IPS-18a (cell line): ENCODE results near the gene KLHL41.
A peak's percentile ranks its signal among the peaks of the same experiment; 100 is the strongest.

Source experiments
- H3K27ac ChIP-seq: one replicate; pipeline ENCODE4 v1.5.1; 2013; ENCODE audit warnings: low read length
- H3K27me3 ChIP-seq: one replicate; pipeline ENCODE4 v1.6.1; 2013; ENCODE audit warnings: mild to moderate bottlenecking, low read length; ENCODE audit not compliant: control insufficient read depth, insufficient read depth
- H3K36me3 ChIP-seq: one replicate; pipeline ENCODE4 v1.6.1; 2013; ENCODE audit warnings: low read depth, low read length; ENCODE audit not compliant: control insufficient read depth
- H3K4me1 ChIP-seq: one replicate; pipeline ENCODE4 v1.6.1; 2013; ENCODE audit warnings: low read depth, low read length; ENCODE audit not compliant: control insufficient read depth
- H3K4me3 ChIP-seq: one replicate; pipeline ENCODE4 v1.5.1; 2013; ENCODE audit warnings: low read length
- H3K9ac ChIP-seq: one replicate; pipeline ENCODE4 v1.6.1; 2013; ENCODE audit warnings: mild to moderate bottlenecking, low read length, moderate library complexity
- H3K9me3 ChIP-seq: one replicate; pipeline ENCODE4 v1.6.1; 2013; ENCODE audit warnings: low read depth, low read length; ENCODE audit not compliant: control insufficient read depth

The KLHL41 gene

DNA sequence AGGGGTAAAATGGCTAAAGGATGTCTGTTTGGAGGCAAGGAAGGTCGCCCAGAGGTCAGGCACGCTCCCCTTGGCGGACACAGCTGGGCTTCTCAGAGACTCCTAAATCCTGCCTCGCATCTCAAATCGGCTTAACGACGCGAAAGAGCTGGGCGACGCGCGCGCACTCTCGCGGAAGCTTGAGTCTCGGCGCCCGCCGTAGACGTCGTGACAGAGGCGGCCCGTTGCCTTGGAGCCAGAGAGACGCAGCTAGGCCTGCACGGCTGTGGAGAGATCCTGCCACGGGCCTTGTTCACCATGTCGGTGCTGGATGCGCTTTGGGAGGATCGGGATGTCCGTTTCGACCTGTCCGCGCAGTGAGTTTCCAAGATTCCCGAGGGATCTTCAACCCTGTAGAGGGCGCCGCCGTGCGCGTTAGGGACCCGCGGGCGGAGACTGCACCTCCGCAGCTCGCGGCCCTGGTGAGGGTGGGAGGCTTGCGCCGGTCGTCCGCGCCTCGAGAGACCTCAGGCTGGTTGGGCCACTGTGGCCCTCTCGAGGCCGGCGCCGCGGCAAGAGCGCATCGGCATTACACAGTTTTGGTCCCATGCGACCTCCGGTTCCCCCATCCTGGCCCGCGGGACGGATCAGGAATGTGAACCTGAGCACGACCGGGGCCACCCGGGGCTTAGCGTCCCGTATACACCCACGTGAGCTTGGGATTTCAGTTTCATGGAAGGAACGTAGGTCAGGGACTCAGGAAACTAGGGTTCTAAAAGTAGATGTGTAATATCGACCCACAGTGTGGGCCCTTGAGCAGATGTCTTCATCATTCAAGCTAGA, 30.0 kb upstream of the KLHL41 start, which contains the start of gene BBS5:
BBS5 (plus strand) TSS at position 238 of the 822 bp plus-strand sequence; CDS start at position 298, 60 bp downstream.
- Histone ChIP-seq H3K4me3 (peak within 1 kb of the TSS; percentile 64), H3K36me3 (no peaks in the 10 kb centered on the region), H3K9me3 (no peaks in the 10 kb centered on the region), H3K27me3 (peaks cover 40% of the 10 kb centered on the region), H3K27ac (no peak within 1 kb of the TSS), H3K4me1 (no peaks in the 10 kb centered on the region), H3K9ac (no peak within 1 kb of the TSS)

- no peak overlapping the region for H3K27ac ChIP-seq
- H3K9ac ChIP-seq: no peak overlapping the region
- H3K9me3 ChIP-seq: no peaks in the 10 kb centered on the region
- no peaks in the 10 kb centered on the region for H3K4me1 ChIP-seq
- H3K36me3 ChIP-seq: no peaks in the 10 kb centered on the region
- H3K4me3 ChIP-seq: peak overlapping the region; percentile 64
- H3K27me3 ChIP-seq: peaks cover 40% of the 10 kb centered on the region
These were observed 29.4 kb upstream of the KLHL41 start for GRCh38 chr2:169480079-169480465.

GRCh38 chr2:169485650-169486138, 23.8 kb upstream of the KLHL41 start:
- no peak overlapping the region for H3K4me3 ChIP-seq
- H3K9ac ChIP-seq: no peak overlapping the region
- H3K9me3 ChIP-seq: no peaks in the 10 kb centered on the region
- no peak overlapping the region for H3K27ac ChIP-seq
- H3K36me3 ChIP-seq: no peaks in the 10 kb centered on the region
- H3K4me1 ChIP-seq: no peaks in the 10 kb centered on the region
- H3K27me3 ChIP-seq: peaks cover 13% of the 10 kb centered on the region

- Histone ChIP-seq H3K27me3 (peaks cover 5% of the 10 kb centered on the region), H3K27ac (no peak overlapping the region), H3K4me3 (no peak overlapping the region), H3K4me1 (no peaks in the 10 kb centered on the region), H3K9ac (no peak overlapping the region), H3K36me3 (no peaks in the 10 kb centered on the region), H3K9me3 (no peaks in the 10 kb centered on the region)
These were observed 23.0 kb upstream of the KLHL41 start for GRCh38 chr2:169486487-169486886.

DNA sequence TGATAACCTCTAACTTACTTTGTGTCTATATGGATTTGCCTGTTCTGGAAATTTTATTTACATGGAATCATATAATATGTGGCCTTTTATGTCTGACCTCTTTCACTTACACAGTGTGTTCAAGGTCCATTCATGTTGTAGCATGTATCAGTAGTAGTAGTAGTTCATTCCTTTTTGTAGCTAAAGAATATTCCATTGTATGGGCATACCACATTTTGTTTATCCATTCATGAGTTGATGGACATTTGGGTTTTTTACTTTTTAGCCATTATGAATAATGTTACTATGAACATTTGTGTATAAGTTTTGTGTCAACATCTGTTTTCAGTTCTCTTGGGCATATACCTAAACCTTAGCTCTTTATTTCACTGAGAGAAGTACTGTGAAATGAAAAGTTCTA, 18.7 kb upstream of the KLHL41 start:
- Histone ChIP-seq H3K27ac (no peak overlapping the region), H3K9ac (no peak overlapping the region), H3K36me3 (no peaks in the 10 kb centered on the region), H3K9me3 (no peaks in the 10 kb centered on the region), H3K4me1 (no peaks in the 10 kb centered on the region), H3K4me3 (no peak overlapping the region), H3K27me3 (no peaks in the 10 kb centered on the region)

DNA sequence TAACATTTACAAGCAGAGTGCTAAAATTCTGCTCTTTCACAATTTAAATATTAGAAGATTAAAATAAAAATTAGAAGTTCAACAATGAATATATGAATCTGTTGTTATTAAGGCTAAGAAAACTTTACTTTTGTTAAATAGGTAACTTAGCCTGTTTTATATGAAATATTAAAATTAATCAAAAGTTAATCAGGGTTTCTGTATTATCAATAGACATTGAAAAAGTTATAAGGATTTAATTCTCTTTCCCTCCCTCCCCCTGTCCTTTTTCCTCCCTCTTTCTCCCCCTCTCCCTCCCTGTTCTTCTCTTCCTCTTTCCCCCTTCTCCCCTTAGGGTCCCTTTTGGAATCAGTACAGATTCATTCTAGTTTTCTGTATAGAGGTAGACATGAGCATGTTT, 18.1 kb upstream of the KLHL41 start:
- no peaks in the 10 kb centered on the region for H3K4me1 ChIP-seq
- no peaks in the 10 kb centered on the region for H3K9me3 ChIP-seq
- no peak overlapping the region for H3K4me3 ChIP-seq
- H3K9ac ChIP-seq: no peak overlapping the region
- H3K27ac ChIP-seq: no peak overlapping the region
- H3K36me3 ChIP-seq: no peaks in the 10 kb centered on the region
- H3K27me3 ChIP-seq: no peaks in the 10 kb centered on the region

- Histone ChIP-seq H3K27ac (no peak overlapping the region), H3K9ac (no peak overlapping the region), H3K4me1 (no peaks in the 10 kb centered on the region), H3K36me3 (no peaks in the 10 kb centered on the region), H3K4me3 (no peak overlapping the region), H3K27me3 (no peaks in the 10 kb centered on the region), H3K9me3 (no peaks in the 10 kb centered on the region)
These were observed 16.1 kb upstream of the KLHL41 start for GRCh38 chr2:169493360-169493759.

- Histone ChIP-seq H3K4me3 (no peak overlapping the region), H3K4me1 (no peaks in the 10 kb centered on the region), H3K27me3 (no peaks in the 10 kb centered on the region), H3K27ac (no peak overlapping the region), H3K36me3 (no peaks in the 10 kb centered on the region), H3K9ac (no peak overlapping the region), H3K9me3 (no peaks in the 10 kb centered on the region)
These were observed 14.1 kb upstream of the KLHL41 start for GRCh38 chr2:169495310-169495928.

- H3K27me3 ChIP-seq: no peaks in the 10 kb centered on the region
- no peaks in the 10 kb centered on the region for H3K9me3 ChIP-seq
- no peak overlapping the region for H3K4me3 ChIP-seq
- H3K4me1 ChIP-seq: peaks cover 5% of the 10 kb centered on the region
- no peak overlapping the region for H3K27ac ChIP-seq
- H3K36me3 ChIP-seq: no peaks in the 10 kb centered on the region
- no peak overlapping the region for H3K9ac ChIP-seq
These were observed 4.9 kb upstream of the KLHL41 start for GRCh38 chr2:169504651-169505050.

- H3K36me3 ChIP-seq: no peaks in the 10 kb centered on the region
- no peak overlapping the region for H3K9ac ChIP-seq
- H3K27me3 ChIP-seq: no peaks in the 10 kb centered on the region
- peaks cover 9% of the 10 kb centered on the region for H3K4me1 ChIP-seq
- H3K9me3 ChIP-seq: no peaks in the 10 kb centered on the region
- no peak overlapping the region for H3K27ac ChIP-seq
- H3K4me3 ChIP-seq: no peak overlapping the region
These were observed 1.8 kb upstream of the KLHL41 start for GRCh38 chr2:169507698-169508097.

GRCh38 chr2:169509955-169510354, 453 bp downstream of the KLHL41 start:
- Histone ChIP-seq H3K9me3 (no peaks in the 10 kb centered on the region), H3K27ac (no peak overlapping the region), H3K4me1 (peaks cover 9% of the 10 kb centered on the region), H3K9ac (no peak overlapping the region), H3K4me3 (no peak overlapping the region), H3K36me3 (no peaks in the 10 kb centered on the region), H3K27me3 (no peaks in the 10 kb centered on the region)

DNA sequence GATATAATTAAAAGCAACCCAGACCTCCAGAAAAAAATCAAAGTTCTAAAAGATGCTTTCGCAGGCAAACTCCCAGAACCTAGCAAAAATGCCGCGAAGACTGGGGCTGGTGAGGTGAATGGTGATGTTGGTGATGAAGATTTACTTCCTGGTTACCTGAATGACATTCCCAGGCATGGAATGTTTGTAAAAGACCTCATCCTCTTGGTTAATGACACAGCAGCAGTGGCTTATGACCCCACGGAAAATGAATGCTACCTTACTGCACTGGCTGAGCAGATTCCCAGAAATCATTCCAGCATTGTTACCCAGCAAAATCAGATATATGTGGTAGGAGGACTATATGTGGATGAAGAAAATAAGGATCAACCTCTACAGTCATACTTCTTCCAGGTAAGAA, 994 bp downstream of the KLHL41 start:
- Histone ChIP-seq H3K27ac (no peak overlapping the region), H3K36me3 (no peaks in the 10 kb centered on the region), H3K27me3 (no peaks in the 10 kb centered on the region), H3K9ac (no peak overlapping the region), H3K4me3 (no peak overlapping the region), H3K9me3 (no peaks in the 10 kb centered on the region), H3K4me1 (peaks cover 9% of the 10 kb centered on the region)
